GM23338 (cell line): ENCODE measurements around the gene FSIP1. TPM values are rescaled to one million over a fixed set of nuclear protein-coding genes. Genes with fewer than 3 reads are reported as not detected.
A peak's percentile ranks its signal among the peaks of the same experiment; 100 is the strongest.

Experiments
- ATAC-seq: fragments of 200-7000 bp; cut with Tn5 transposase; 3 replicates; pipeline ENCODE4 v1.9.1; 2020
- DNase-seq: peaks from one replicate; pipeline ENCODE4 v3.0.0-alpha.2; 2015; ENCODE audit warnings: low spot score
- H2AFZ ChIP-seq: fragments of 200-600 bp; sonication (generic); 2 replicates; pipeline ENCODE4 v1.8.0; 2016; ENCODE audit warnings: antibody characterized with exemption, mild to moderate bottlenecking, moderate library complexity
- H3F3A ChIP-seq: fragments of 200-600 bp; sonication (generic); replicated peaks from 2 replicates; pipeline ENCODE4 v1.8.0; 2017; ENCODE audit warnings: antibody characterized with exemption, mixed run types, low read depth
- H3K27ac ChIP-seq: fragments of 200-600 bp; sonication (generic); 2 replicates; pipeline ENCODE4 v1.6.1; 2016; ENCODE audit warnings: low read depth
- H3K27me3 ChIP-seq: fragments of 200-600 bp; sonication (generic); 2 replicates; pipeline ENCODE4 v1.8.0; 2016; ENCODE audit warnings: mild to moderate bottlenecking, mixed run types, moderate library complexity; ENCODE audit not compliant: insufficient read depth
- H3K36me3 ChIP-seq: fragments of 200-600 bp; sonication (generic); 2 replicates; pipeline ENCODE4 v1.8.0; 2016; ENCODE audit warnings: mild to moderate bottlenecking; ENCODE audit not compliant: insufficient read depth
- H3K4me1 ChIP-seq: fragments of 200-600 bp; sonication (generic); 2 replicates; pipeline ENCODE4 v1.8.0; 2016; ENCODE audit warnings: mild to moderate bottlenecking, moderate library complexity; ENCODE audit not compliant: insufficient read depth
- H3K4me2 ChIP-seq: fragments of 200-600 bp; sonication (generic); 2 replicates; pipeline ENCODE4 v1.7.1; 2017; ENCODE audit warnings: mixed run types
- H3K4me3 ChIP-seq: fragments of 200-600 bp; sonication (generic); 2 replicates; pipeline ENCODE4 v1.6.1; 2016; ENCODE audit warnings: mixed run types
- H3K79me2 ChIP-seq: fragments of 200-600 bp; sonication (generic); replicated peaks from 2 replicates; pipeline ENCODE4 v1.8.0; 2017; ENCODE audit warnings: mild to moderate bottlenecking; ENCODE audit not compliant: insufficient read depth
- H3K9me2 ChIP-seq: fragments of 200-600 bp; sonication (generic); 2 replicates; pipeline ENCODE4 v1.8.0; 2017; ENCODE audit not compliant: insufficient read depth
- H4K20me1 ChIP-seq: fragments of 200-600 bp; sonication (generic); replicated peaks from 2 replicates; pipeline ENCODE4 v1.8.0; 2017; ENCODE audit warnings: mild to moderate bottlenecking; ENCODE audit not compliant: insufficient read depth
- H3K27ac Mint-ChIP-seq: 2 replicates; pipeline ENCODE4 v1.8.0; 2020; ENCODE audit warnings: inconsistent platforms, mild to moderate bottlenecking, moderate library complexity, mixed read lengths
- H3K27me3 Mint-ChIP-seq: 3 replicates; pipeline ENCODE4 v1.8.0; 2022; ENCODE audit warnings: low read depth, mild to moderate bottlenecking, moderate library complexity, mixed read lengths, inconsistent platforms; ENCODE audit not compliant: insufficient read depth, poor library complexity
- H3K36me3 Mint-ChIP-seq: 3 replicates; pipeline ENCODE4 v1.8.0; 2021; ENCODE audit warnings: low read depth, mild to moderate bottlenecking, inconsistent platforms, moderate library complexity, mixed read lengths
- H3K4me1 Mint-ChIP-seq: 3 replicates; pipeline ENCODE4 v1.8.0; 2020; ENCODE audit warnings: mild to moderate bottlenecking, inconsistent platforms, mixed read lengths
- H3K4me3 Mint-ChIP-seq: 3 replicates; pipeline ENCODE4 v1.8.0; 2021; ENCODE audit warnings: moderate library complexity, mild to moderate bottlenecking, inconsistent platforms, mixed read lengths
- H3K9me3 Mint-ChIP-seq: 3 replicates; pipeline ENCODE4 v1.8.0; 2020; ENCODE audit warnings: moderate library complexity, mild to moderate bottlenecking, inconsistent platforms, mixed read lengths
- EZH2 ChIP-seq: fragments of 200-600 bp; sonication (generic); IDR thresholded peaks from one replicate; pipeline ENCODE4 v1.8.0; 2017; ENCODE audit warnings: antibody characterized with exemption, mild to moderate bottlenecking, low read depth; ENCODE audit not compliant: unreplicated experiment
- JUNB ChIP-seq: IDR thresholded peaks from one replicate; pipeline ENCODE4 v1.6.1; 2016; ENCODE audit warnings: antibody characterized with exemption; ENCODE audit not compliant: unreplicated experiment
- POLR2AphosphoS5 ChIP-seq: IDR thresholded peaks from 2 replicates; pipeline ENCODE4 v1.6.1; 2016; ENCODE audit warnings: antibody characterized with exemption, low read depth
- STAT1 ChIP-seq: IDR thresholded peaks from one replicate; pipeline ENCODE4 v1.6.1; 2016; ENCODE audit warnings: antibody characterized with exemption; ENCODE audit not compliant: unreplicated experiment
- ZNF114 ChIP-seq: fragments of 250-450 bp; sonication (Bioruptor Pico); IDR thresholded peaks from 2 replicates; pipeline ENCODE4 v1.5.0; 2020; ENCODE audit warnings: mild to moderate bottlenecking, moderate library complexity
- polyA plus RNA-seq: library from polyadenylated mRNA; unstranded; fragments of >200 nt; fragmentation: Nextera tagmentation; extraction: Ambion mirVana; gene quantifications from 2 replicates; pipeline ENCODE4 v1.2.1, GENCODE V29; 2016
- total RNA-seq: library from RNA; depleted of rRNA; stranded (reverse); fragments of >200 nt; shearing (Covaris generic); gene quantifications from 2 replicates; pipeline ENCODE4 v1.2.3, GENCODE V29; 2014
- TF ChIP-seq, protein P1 (sequence below): IDR thresholded peaks from one replicate; pipeline ENCODE4 v1.6.1; 2018; ENCODE audit warnings: antibody characterized with exemption; ENCODE audit not compliant: unreplicated experiment
- TF ChIP-seq, protein P2 (sequence below), 2 experiments: fragments of 200-600 bp in 1 of 2; sonication (generic) in 1 of 2; conservative IDR thresholded peaks; 2 replicates each; pipeline versions ENCODE4 v1.5.1 to v1.6.1; 2016 to 2017; ENCODE audit warnings: antibody characterized with exemption in 2 of 2, low read depth in 2 of 2, mild to moderate bottlenecking in 2 of 2, moderate library complexity in 1 of 2
- TF ChIP-seq, protein P3 (sequence below): IDR thresholded peaks from 2 replicates; pipeline ENCODE4 v1.6.1; 2016; ENCODE audit warnings: antibody characterized with exemption

Gene FSIP1
- total and polyA plus RNA-seq, 2 experiments from 2014 or later: 0.92 to 2.1 TPM

DNA sequence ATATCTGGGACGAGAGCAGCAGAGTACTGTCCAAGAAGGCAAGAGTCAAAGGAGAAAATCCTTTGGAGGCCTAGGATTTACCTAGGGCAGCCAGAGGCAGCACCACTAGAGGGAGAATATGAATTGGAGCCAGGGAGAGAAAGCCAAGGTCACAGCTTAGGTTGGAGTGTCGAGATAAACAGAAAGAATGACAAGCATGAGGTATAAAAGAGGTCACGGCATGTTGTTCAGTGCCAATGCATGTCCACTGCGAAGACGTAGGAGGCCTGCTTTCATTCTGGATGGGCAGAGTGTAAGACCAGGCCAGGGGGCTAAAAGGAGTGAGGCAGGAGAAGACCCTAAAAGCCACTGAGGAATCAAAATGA is 154.5 kb downstream of the FSIP1 start:
- no peaks in the 10 kb centered on the region for H3F3A ChIP-seq
- peak; percentile 65 for ATAC-seq

DNA sequence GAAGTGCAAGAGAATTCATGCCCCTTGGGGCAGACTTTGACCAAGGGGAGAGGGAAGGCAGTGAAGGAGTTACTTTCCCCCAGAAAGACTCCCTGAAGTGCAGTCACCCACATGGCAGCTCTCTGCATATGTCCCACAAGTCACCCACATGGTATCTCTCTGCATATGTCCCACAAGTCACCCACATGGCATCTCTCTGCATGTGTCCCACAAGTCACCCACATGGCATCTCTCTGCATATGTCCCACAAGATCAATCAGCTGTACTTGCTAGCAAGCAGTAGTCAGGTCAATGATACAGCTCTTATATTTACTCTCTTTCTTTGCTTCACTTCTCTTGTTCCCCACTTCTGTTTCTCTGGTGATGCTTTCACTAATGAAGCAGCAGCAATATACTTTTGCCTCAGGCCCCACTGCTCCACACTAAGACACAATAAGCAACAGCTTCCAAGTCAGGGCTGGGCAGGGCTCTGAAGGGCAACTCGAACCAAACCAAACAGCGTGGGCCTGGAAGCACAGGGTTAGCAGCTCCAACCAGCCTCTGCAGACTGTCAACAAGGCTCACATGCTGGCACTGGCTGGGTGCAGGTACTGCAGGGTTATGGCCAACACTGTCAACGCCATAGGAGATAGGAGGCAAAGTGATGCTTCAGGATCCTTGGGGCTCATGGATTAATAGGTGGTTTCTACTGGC is 155.0 kb downstream of the FSIP1 start:
- Histone ChIP-seq H3K36me3 (no peaks in the 10 kb centered on the region), H3F3A (no peaks in the 10 kb centered on the region), H2AFZ (no peak overlapping the region), H3K9me2 (0 out of 2 replicates have a peak, but pooled peaks cover 5% of the 10 kb centered on the region), H3K4me3 (no peak overlapping the region), H4K20me1 (no peaks in the 10 kb centered on the region), H3K4me1 (no peaks in the 10 kb centered on the region), H3K4me2 (no peak overlapping the region), H3K79me2 (no peaks in the 10 kb centered on the region), H3K27ac (no peak overlapping the region), H3K27me3 (no peaks in the 10 kb centered on the region)
- peak; percentile 49 for ATAC-seq
- H3K4me3 Mint-ChIP-seq: no peak overlapping the region
- no peak for TF ChIP-seq ZNF114
- TF ChIP-seq, protein P1, sequence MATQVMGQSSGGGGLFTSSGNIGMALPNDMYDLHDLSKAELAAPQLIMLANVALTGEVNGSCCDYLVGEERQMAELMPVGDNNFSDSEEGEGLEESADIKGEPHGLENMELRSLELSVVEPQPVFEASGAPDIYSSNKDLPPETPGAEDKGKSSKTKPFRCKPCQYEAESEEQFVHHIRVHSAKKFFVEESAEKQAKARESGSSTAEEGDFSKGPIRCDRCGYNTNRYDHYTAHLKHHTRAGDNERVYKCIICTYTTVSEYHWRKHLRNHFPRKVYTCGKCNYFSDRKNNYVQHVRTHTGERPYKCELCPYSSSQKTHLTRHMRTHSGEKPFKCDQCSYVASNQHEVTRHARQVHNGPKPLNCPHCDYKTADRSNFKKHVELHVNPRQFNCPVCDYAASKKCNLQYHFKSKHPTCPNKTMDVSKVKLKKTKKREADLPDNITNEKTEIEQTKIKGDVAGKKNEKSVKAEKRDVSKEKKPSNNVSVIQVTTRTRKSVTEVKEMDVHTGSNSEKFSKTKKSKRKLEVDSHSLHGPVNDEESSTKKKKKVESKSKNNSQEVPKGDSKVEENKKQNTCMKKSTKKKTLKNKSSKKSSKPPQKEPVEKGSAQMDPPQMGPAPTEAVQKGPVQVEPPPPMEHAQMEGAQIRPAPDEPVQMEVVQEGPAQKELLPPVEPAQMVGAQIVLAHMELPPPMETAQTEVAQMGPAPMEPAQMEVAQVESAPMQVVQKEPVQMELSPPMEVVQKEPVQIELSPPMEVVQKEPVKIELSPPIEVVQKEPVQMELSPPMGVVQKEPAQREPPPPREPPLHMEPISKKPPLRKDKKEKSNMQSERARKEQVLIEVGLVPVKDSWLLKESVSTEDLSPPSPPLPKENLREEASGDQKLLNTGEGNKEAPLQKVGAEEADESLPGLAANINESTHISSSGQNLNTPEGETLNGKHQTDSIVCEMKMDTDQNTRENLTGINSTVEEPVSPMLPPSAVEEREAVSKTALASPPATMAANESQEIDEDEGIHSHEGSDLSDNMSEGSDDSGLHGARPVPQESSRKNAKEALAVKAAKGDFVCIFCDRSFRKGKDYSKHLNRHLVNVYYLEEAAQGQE: no peak
- TF ChIP-seq, protein P2, sequence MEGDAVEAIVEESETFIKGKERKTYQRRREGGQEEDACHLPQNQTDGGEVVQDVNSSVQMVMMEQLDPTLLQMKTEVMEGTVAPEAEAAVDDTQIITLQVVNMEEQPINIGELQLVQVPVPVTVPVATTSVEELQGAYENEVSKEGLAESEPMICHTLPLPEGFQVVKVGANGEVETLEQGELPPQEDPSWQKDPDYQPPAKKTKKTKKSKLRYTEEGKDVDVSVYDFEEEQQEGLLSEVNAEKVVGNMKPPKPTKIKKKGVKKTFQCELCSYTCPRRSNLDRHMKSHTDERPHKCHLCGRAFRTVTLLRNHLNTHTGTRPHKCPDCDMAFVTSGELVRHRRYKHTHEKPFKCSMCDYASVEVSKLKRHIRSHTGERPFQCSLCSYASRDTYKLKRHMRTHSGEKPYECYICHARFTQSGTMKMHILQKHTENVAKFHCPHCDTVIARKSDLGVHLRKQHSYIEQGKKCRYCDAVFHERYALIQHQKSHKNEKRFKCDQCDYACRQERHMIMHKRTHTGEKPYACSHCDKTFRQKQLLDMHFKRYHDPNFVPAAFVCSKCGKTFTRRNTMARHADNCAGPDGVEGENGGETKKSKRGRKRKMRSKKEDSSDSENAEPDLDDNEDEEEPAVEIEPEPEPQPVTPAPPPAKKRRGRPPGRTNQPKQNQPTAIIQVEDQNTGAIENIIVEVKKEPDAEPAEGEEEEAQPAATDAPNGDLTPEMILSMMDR (conservative IDR thresholded peaks at IDR 0.05; ENCODE audit: low read depth in 2 of 2): no peak
- TF ChIP-seq, protein P3, sequence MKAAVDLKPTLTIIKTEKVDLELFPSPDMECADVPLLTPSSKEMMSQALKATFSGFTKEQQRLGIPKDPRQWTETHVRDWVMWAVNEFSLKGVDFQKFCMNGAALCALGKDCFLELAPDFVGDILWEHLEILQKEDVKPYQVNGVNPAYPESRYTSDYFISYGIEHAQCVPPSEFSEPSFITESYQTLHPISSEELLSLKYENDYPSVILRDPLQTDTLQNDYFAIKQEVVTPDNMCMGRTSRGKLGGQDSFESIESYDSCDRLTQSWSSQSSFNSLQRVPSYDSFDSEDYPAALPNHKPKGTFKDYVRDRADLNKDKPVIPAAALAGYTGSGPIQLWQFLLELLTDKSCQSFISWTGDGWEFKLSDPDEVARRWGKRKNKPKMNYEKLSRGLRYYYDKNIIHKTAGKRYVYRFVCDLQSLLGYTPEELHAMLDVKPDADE: no peak
- TF ChIP-seq JUNB: no peak
- TF ChIP-seq EZH2: no peak
- H3K9me3 Mint-ChIP-seq: no peaks in the 10 kb centered on the region
- peaks cover 2% of the 10 kb centered on the region; the same call in 1 of the 3 replicates for H3K4me1 Mint-ChIP-seq
- H3K27ac Mint-ChIP-seq: no peak overlapping the region
- no peak for DNase-seq
- no peaks in the 10 kb centered on the region for H3K36me3 Mint-ChIP-seq
- peaks cover 5% of the 10 kb centered on the region for H3K27me3 Mint-ChIP-seq

More for the DNA sequence above, 154.5 kb downstream of the FSIP1 start:
- H3K79me2 ChIP-seq: no peaks in the 10 kb centered on the region
- peaks cover 2% of the 10 kb centered on the region; the same call in 1 of the 3 replicates for H3K4me1 Mint-ChIP-seq
- no peaks in the 10 kb centered on the region for H3K9me3 Mint-ChIP-seq
- H3K4me2 ChIP-seq: no peak overlapping the region
- H3K27me3 ChIP-seq: no peaks in the 10 kb centered on the region
- H3K36me3 ChIP-seq: no peaks in the 10 kb centered on the region
- DNase-seq: peak; percentile 43
- no peaks in the 10 kb centered on the region for H3K36me3 Mint-ChIP-seq
- no peak overlapping the region for H2AFZ ChIP-seq
- no peak overlapping the region for H3K27ac Mint-ChIP-seq
- H3K4me3 ChIP-seq: no peak overlapping the region
- H4K20me1 ChIP-seq: no peaks in the 10 kb centered on the region
- 0 out of 2 replicates have a peak, but pooled peaks cover 5% of the 10 kb centered on the region for H3K9me2 ChIP-seq
- H3K27ac ChIP-seq: no peak overlapping the region
- H3K4me1 ChIP-seq: no peaks in the 10 kb centered on the region
- peaks cover 5% of the 10 kb centered on the region for H3K27me3 Mint-ChIP-seq
- no peak overlapping the region for H3K4me3 Mint-ChIP-seq
- TF ChIP-seq STAT1: no peak
- TF ChIP-seq, protein P3: no peak
- no peak for TF ChIP-seq EZH2
- TF ChIP-seq ZNF114: no peak
- TF ChIP-seq, protein P2 (conservative IDR thresholded peaks at IDR 0.05; ENCODE audit: low read depth in 2 of 2): peak; percentile 26 to 33; a peak in 1 of 4 replicates
- no peak for TF ChIP-seq JUNB
- TF ChIP-seq POLR2AphosphoS5: no peak
